Chondrocyte (in vitro differentiated cells): ENCODE results near the gene CERCAM. TPM values are rescaled to one million over a fixed set of nuclear protein-coding genes. Genes with fewer than 3 reads are reported as not detected.
A peak's percentile ranks its signal among the peaks of the same experiment; 100 is the strongest.
"Not testable (repeated sequence)": the region's sequence is repeated elsewhere in the genome, so short reads cannot be mapped to it uniquely, and the experiment has no call there.

Experiments used
- DNase-seq: peaks from one replicate; pipeline ENCODE4 v3.0.0; 2021; ENCODE audit warnings: mixed read lengths, low spot score
- H3K27ac Mint-ChIP-seq: one replicate; pipeline ENCODE4 v1.8.0; 2021; ENCODE audit warnings: mild to moderate bottlenecking, moderate library complexity, mixed read lengths; ENCODE audit not compliant: unreplicated experiment
- H3K27me3 Mint-ChIP-seq: 2 replicates; pipeline ENCODE4 v1.8.0; 2021; ENCODE audit warnings: low read depth, mixed read lengths
- H3K36me3 Mint-ChIP-seq: 2 replicates; pipeline ENCODE4 v1.8.0; 2021; ENCODE audit warnings: low read depth, mixed read lengths
- H3K4me1 Mint-ChIP-seq: 2 replicates; pipeline ENCODE4 v1.8.0; 2021; ENCODE audit warnings: low read depth, mild to moderate bottlenecking, mixed read lengths
- H3K4me3 Mint-ChIP-seq: one replicate; pipeline ENCODE4 v1.8.0; 2021; ENCODE audit warnings: mild to moderate bottlenecking, moderate library complexity, mixed read lengths; ENCODE audit not compliant: unreplicated experiment
- H3K9me3 Mint-ChIP-seq: 2 replicates; pipeline ENCODE4 v1.8.0; 2021; ENCODE audit warnings: low read depth, mixed read lengths
- total RNA-seq: library from RNA; stranded (reverse); gene quantifications from 3 replicates; pipeline ENCODE4 v1.2.1, GENCODE V29; 2021
- TF ChIP-seq, protein P1 (sequence below): fragments of 200-600 bp; sonication (generic); IDR thresholded peaks from 2 replicates; pipeline ENCODE4 v1.5.0; 2021; ENCODE audit warnings: antibody characterized with exemption, mild to moderate bottlenecking, moderate library complexity

Gene CERCAM
- total RNA-seq, 1 donor from 2014 or later, result 280 TPM

DNA sequence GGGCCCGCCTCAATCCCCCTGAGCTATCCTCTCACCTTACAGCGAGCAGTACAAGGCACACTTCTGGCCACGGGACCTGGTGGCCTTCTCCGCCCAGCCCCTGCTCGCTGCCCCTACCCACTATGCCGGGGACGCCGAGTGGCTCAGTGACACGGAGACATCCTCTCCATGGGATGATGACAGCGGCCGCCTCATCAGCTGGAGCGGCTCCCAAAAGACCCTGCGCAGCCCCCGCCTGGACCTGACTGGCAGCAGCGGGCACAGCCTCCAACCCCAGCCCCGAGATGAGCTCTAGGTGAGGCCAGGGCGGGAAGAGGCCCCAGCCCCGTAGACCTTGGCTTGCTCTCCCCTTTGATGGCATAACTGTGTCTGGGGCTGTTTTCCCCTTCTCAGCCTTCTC, 15.0 kb downstream of the CERCAM start:
- Mint-ChIP-seq H3K27me3 (no peaks in the 10 kb centered on the region), H3K4me3 (no peak overlapping the region), H3K9me3 (no peaks in the 10 kb centered on the region), H3K4me1 (no peaks in the 10 kb centered on the region), H3K36me3 (peaks cover 8% of the 10 kb centered on the region), H3K27ac (no peak overlapping the region)
- DNase-seq, result no peak
- TF ChIP-seq, protein P1, sequence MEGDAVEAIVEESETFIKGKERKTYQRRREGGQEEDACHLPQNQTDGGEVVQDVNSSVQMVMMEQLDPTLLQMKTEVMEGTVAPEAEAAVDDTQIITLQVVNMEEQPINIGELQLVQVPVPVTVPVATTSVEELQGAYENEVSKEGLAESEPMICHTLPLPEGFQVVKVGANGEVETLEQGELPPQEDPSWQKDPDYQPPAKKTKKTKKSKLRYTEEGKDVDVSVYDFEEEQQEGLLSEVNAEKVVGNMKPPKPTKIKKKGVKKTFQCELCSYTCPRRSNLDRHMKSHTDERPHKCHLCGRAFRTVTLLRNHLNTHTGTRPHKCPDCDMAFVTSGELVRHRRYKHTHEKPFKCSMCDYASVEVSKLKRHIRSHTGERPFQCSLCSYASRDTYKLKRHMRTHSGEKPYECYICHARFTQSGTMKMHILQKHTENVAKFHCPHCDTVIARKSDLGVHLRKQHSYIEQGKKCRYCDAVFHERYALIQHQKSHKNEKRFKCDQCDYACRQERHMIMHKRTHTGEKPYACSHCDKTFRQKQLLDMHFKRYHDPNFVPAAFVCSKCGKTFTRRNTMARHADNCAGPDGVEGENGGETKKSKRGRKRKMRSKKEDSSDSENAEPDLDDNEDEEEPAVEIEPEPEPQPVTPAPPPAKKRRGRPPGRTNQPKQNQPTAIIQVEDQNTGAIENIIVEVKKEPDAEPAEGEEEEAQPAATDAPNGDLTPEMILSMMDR, result no peak

DNA sequence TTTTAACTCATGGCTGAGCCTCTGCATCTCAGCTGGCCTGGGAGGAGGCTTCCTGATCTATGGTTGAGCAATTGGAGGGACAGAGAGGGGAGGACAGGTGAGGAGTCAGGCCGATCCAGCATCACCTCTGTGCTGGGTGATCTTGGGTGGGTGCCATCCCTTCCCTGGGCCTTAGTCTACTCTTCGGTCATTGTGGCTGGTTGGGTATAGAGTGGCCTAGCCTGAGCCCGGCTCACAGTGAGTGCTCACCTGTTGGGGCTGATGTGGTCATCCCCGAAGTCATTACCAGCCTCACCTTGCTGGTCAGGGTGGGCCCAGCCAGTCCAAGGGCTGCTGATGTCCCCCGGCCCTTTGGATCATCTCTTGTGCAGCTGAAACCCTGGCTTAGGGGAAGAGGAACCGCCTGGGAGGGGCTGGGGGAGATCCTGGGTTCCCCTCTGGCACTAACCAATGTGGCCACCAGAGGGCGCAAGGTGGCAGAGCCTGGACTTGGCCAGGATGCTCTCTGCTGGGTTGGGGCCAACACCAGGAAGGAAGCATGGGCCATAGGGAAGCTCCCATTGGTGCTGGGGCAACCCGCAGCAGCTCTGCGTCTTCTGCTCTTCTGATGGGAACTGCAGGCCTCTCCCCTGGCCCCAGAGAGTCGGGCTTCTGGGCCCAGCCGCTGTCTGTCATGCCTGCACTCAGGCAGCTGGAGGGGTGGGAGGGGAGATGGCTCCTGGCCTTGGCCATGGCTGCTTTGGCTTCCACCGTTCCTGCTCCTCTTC, 17.9 kb downstream of the CERCAM start:
- TF ChIP-seq, protein P1, result peak; percentile 94
- H3K36me3 Mint-ChIP-seq, result peaks cover 5% of the 10 kb centered on the region

DNA sequence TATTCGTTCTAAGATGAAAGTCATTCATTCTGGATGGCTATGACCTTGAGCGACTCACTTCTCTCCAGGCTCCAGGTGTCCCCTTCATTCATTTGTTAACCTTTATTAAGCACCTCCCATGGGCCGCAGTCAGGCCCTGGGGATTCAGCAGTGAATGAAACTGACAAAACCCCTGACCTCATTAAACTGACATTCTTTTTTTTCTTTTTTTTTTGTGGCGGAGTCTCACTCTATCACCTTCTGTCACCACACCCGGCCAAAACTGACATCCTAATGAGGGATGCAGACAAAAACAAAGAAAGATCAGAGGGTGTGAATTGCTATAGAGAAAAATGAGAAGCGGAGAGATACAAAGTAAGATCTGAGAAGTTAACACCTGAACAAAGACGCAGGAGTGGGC, 18.6 kb downstream of the CERCAM start:
- Mint-ChIP-seq H3K4me1 (peaks cover 2% of the 10 kb centered on the region), H3K36me3 (peaks cover 5% of the 10 kb centered on the region), H3K27me3 (no peaks in the 10 kb centered on the region), H3K4me3 (no peak overlapping the region), H3K27ac (no peak overlapping the region), H3K9me3 (no peaks in the 10 kb centered on the region)
- TF ChIP-seq, protein P1, result no peak
- DNase-seq, result no peak

More for the DNA sequence above, 17.9 kb downstream of the CERCAM start:
- Mint-ChIP-seq H3K9me3 (no peaks in the 10 kb centered on the region), H3K4me1 (peaks cover 2% of the 10 kb centered on the region), H3K27me3 (no peaks in the 10 kb centered on the region), H3K4me3 (no peak overlapping the region), H3K27ac (no peak overlapping the region)
- no peak for DNase-seq

DNA sequence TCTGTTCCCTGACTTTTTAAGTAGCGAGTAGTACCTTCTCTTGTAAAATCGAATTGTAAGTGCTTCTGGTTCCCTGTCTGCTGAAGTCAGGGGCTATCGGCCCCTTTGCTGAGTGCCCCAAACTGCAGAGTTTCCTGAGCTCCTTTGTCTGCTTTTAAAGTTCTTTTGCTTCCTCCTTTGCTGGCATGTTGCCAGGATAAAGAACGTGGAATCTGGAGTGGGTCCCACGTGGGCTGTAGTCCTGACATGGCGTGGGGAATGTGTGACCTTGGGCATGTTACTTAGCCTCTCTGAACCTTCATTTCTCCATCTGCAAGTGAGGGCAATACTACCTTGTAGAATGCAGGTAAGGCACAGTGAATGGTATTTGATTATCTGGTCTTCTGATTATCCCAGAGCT, 21.5 kb downstream of the CERCAM start:
- H3K36me3 Mint-ChIP-seq, result peaks cover 1% of the 10 kb centered on the region
- no peaks in the 10 kb centered on the region for H3K9me3 Mint-ChIP-seq
- TF ChIP-seq, protein P1, result no peak
- no peak overlapping the region for H3K27ac Mint-ChIP-seq
- H3K27me3 Mint-ChIP-seq, result no peaks in the 10 kb centered on the region
- no peak for DNase-seq
- H3K4me1 Mint-ChIP-seq, result peaks cover 2% of the 10 kb centered on the region
- no peak overlapping the region for H3K4me3 Mint-ChIP-seq

DNA sequence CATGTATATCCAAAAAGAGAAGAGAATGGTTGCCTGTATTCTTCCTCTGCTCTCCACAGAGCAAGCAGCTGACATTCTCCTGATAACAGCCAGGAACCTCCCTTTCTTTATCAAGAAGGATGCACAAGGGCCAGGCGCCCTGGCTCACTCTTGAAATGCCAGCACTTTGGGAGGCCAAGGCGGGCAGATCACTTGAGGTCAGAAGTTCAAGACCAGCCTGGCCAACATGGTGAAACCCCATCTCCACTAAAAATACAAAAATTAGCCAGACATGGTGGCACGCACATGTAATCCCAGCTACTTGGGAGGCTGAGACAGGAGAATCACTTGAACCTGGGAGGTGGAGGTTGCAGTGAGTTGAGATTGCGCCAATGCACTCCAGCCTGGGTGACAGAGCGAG, 25.8 kb downstream of the CERCAM start:
- DNase-seq, H3K4me1 Mint-ChIP-seq, H3K4me3 Mint-ChIP-seq, H3K27me3 Mint-ChIP-seq, H3K9me3 Mint-ChIP-seq, H3K27ac Mint-ChIP-seq, H3K36me3 Mint-ChIP-seq: not testable (repeated sequence)

DNA sequence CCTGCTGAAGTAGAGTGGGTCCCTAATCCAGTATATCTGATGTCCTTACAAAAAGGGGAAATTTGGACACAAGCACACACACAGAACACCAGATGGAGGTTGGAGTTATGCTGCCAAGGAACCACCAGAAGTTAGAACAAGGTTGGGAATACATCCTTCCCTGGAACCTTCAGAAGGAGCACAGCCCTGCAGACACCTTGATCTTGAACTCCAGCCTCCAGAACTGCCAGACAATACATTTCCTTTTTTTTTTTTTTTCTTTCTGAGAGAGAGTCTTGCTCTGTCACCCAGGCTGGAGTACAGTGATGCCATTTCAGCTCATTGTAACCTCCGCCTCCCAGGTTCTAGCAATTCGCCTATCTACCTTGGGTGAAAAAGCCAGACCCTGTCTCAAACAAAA, 28.1 kb downstream of the CERCAM start:
- no peaks in the 10 kb centered on the region for H3K36me3 Mint-ChIP-seq
- H3K27me3 Mint-ChIP-seq, result no peaks in the 10 kb centered on the region
- H3K9me3 Mint-ChIP-seq, result no peaks in the 10 kb centered on the region
- no peaks in the 10 kb centered on the region for H3K4me1 Mint-ChIP-seq
- H3K4me3 Mint-ChIP-seq, result no peak overlapping the region
- no peak overlapping the region for H3K27ac Mint-ChIP-seq
- DNase-seq, result no peak
- TF ChIP-seq, protein P1, result no peak
